Activated CD4-positive, CD25-positive, alpha-beta regulatory T cell treated with anti-CD3 and anti-CD28 coated beads, Interleukin-2, amount 50 U/mL, for 72 hours (primary cell): ENCODE data around the gene PTPMT1.
"Not testable (repeated sequence)": the region's sequence is repeated elsewhere in the genome, so short reads cannot be mapped to it uniquely, and the experiment has no call there.

ENCODE experiments used
- DNase-seq: peaks from one replicate; pipeline ENCODE4 v3.0.0; 2021

Gene PTPMT1

DNA sequence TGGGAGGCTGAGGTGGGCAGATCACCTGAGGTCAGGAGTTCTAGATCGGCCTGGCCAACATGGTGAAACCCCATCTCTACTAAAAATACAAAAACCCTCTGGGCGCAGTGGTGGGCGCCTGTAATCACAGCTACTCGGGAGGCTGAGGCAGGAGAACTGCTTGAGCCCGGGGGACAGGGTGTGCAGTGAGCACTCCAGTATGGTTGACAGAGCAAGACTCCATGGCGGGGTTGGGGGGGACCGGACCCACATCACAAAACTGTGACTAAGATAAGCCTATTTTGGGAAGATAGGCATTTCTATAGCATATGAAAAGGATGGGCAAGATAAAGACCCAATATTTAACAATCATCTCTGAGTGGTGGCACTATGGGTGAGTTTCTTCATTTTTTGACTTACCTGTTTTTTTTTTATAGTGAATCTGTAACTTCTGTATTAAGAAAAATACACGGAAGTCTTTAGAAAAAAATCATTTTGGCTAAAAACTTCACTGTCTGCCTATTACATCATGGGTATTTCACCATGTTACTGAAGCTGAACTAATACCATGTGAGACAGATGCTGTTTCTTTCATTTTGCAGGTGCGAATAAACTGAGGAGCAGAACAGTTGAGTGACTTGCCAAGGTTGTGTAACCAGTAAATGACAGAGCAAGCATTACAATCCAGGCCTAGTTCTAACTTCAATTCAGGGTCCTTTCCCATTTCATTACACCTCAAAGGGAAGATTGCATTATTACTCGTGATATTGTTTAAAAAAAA is 14.9 kb upstream of the PTPMT1 start:
- no peak for DNase-seq

GRCh38 chr11:47551086-47551485 is 14.3 kb upstream of the PTPMT1 start:
- DNase-seq, result no peak

GRCh38 chr11:47552056-47552565 is 13.3 kb upstream of the PTPMT1 start:
- no peak for DNase-seq

DNA sequence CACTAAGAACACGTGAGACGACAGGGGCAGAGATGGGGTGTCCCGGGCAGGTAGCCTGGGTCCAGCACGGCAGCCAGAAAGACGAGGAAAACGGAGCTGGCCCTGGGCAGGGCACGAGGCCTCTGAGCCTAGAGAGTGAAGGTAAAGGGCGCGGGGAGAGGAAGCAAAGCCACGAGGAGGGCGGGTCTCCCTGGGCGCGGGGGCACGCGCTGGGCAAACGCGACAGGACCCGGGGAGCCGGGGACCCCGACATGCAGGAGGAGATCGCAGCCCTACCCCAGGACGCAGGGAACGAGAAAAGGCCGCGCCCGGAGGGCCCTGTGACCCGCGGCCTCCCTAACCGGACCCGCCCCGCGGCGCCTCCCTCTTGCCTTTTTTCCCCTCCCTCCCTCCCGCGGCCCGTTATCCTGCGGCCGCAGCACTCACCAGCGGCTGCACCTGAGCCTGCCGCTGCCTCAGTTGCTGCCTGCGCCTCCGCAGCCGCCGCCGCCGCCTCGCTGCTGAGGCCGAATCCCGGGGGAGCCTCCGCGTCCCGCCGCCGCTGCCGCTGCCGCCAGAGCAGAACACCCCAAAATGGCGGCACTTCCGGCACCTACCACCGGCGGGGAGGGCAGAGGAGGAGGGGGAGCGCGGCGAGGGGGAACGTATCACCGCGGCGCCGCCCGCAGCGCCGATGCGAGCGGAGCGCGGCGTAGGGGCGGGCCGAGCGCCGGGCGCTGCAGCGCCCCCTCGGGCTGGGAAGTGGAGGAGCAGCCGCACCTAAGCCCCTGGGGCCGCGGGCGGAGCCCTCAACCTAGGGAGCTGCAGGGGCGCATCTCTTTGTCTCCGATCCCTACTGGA is 12.6 kb upstream of the PTPMT1 start, which contains the start of gene CELF1:
Gene CELF1, minus strand, starts transcription at position 567 of the 840 bp plus-strand sequence. CDS start 53,609 bp downstream, outside the sequence.
- DNase-seq, result peak; percentile 93

DNA sequence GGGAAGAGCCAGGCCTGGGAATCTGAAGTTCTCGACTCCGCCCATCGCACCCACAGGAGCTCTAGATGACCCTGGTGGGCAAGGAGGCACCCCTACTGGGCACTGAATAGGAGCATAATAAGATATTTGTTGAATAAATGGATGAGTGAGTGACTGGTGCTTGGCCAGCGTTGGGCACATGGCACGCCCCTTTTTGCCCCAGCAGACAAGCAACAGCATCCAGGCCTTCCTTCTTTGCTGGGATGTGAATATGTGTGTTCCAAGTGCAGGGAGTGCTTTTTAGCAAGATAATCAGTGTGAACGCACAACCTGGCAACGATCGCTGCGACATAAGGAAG is 12.0 kb upstream of the PTPMT1 start:
- no peak for DNase-seq

DNA sequence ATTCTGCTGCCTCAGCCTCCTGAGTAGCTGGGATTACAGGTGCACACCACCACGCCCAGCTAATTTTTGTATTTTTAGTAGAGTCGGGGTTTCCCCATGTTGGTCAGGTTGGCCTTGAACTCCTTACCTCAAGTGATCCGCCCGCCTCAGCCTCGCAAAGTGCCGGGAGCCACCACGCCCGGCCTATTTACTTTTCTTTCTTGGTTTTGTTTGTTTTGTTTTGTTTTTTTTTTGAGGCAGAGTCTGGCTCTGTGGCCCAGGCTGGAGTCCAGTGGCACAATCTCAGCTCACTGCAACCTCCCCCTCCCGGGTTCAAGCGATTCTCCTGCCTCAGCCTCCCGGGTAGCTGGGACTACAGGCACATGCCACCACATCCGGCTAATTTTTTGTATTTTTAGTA is 8.4 kb upstream of the PTPMT1 start:
- DNase-seq, result not testable (repeated sequence)

DNA sequence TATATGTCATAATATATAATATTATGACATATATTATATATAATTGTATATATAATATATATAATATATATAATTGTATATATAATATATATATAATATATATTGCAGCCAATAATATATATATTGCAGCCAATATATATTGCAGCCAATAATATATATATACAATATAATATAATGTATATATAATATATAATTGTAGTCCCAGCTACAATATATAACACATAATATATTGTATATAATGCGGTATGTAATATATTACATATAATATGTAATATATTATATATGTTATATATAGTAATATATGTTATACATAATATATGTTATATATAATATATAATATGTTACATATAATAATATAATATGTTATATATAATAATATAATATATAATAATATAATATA is 6.7 kb upstream of the PTPMT1 start:
- DNase-seq, result no peak

GRCh38 chr11:47560426-47560825 is 5.0 kb upstream of the PTPMT1 start:
- DNase-seq, result no peak

- not testable (repeated sequence) for DNase-seq
Observed at GRCh38 chr11:47562393-47562792, 3.0 kb upstream of the PTPMT1 start.

DNA sequence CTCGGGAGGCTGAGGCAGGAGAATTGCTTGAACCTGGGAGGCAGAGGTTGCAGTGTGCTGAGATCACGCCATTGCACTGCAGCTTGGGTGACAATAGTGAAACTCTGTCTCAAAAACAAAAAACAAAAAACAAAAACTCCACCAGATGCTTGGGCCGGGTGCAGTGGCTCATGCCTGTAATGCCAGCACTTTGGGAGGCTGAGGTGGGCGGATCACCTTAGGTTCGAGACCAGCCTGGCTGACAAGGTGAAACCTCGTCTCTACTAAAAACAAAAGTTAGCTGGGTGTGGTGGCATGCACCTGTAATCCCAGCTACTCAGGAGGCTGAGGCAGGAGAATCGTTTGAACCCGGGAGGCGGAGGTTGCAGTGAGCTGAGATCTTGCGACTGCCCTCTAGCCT is 1.0 kb upstream of the PTPMT1 start:
- DNase-seq, result not testable (repeated sequence)

GRCh38 chr11:47564933-47565339 is 463 bp upstream of the PTPMT1 start:
- DNase-seq, result no peak

DNA sequence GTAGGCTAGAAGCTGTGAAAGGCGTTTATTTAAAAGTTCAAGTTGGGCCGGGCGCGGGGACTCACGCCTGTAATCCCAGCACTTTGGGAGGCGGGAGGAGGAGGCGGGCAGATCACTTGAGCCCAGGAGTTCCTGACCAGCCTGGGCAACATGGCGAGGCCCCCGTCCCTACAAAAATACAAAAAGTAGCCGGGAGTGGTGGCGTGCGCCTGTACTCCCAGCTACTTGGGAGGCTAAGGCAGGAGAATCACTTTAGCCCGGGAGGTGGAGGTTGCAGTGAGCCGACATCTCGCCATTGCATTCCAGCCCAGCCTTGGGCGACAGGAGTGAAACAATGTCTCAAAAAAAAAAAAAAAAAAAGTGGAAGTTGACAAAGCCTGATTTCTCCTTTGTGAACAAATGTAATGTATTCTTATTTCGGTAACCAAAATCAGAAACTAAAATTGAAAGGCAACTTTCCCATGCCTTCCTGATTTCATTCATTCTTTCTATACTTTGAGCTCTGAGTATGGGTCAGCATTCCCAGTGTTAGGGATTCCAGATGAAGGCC is 825 bp downstream of the PTPMT1 start:
- no peak for DNase-seq

DNA sequence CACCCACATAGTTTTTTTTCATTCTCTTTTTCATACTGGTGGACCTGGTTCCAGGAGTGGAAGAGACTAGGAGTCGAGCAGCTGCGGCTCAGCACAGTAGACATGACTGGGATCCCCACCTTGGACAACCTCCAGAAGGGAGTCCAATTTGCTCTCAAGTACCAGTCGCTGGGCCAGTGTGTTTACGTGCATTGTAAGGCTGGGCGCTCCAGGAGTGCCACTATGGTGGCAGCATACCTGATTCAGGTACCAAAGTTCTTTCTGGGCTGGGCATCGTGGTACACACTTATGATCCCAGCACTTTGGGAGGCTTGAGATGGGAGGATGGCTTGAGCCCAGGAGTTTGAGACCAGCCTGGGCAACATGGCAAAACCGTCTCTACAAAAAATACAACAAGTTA is 4.2 kb downstream of the PTPMT1 start:
- no peak for DNase-seq

GRCh38 chr11:47570651-47571356 is 5.4 kb downstream of the PTPMT1 start:
- DNase-seq, result no peak

- no peak for DNase-seq
Observed at GRCh38 chr11:47571357-47571729, 5.9 kb downstream of the PTPMT1 start.

- no peak for DNase-seq
Observed at GRCh38 chr11:47571895-47572294, 6.5 kb downstream of the PTPMT1 start.

DNA sequence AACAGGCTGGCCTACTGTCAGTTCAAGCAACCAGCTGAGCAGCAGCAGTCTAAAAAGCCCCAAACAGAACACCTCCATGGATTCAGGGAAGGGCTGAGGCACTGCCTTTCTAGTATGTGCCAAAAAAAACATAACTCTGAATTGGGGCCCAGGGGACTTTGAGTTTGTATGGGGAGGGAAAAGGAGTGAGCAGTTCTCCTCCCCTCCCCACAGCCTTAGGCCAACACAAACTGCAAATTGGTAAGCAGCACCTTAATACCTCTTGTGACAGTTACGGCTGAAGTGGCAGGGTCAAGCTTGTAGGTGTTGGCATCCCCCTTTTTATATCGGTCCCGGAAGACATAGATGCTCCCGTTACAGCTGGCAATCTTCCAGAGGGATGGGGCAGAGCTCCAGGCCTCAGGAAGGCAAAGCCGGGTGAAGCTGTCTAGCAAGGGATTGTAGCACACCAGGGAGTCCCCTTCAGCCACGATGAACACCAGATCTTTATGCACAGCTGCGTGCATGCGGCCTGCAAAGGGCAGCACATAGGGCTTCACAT is 7.4 kb downstream of the PTPMT1 start:
- DNase-seq, result no peak

GRCh38 chr11:47573321-47573720 is 7.9 kb downstream of the PTPMT1 start:
- no peak for DNase-seq

GRCh38 chr11:47577460-47578041 is 12.2 kb downstream of the PTPMT1 start:
- DNase-seq, result no peak

GRCh38 chr11:47578524-47579494 is 13.4 kb downstream of the PTPMT1 start, which contains the start of the genes KBTBD4 and NDUFS3:
Gene KBTBD4 (minus strand): TSS chr11:47578970. CDS start chr11:47578951, 19 bp downstream.
Gene NDUFS3 (plus strand): TSS chr11:47579074. CDS start chr11:47579092, 18 bp downstream.
- peak; percentile 91 for DNase-seq

- no peak for DNase-seq
Observed at GRCh38 chr11:47583844-47584243, 18.4 kb downstream of the PTPMT1 start.
